ENCODE data around the gene DNAH12.
"Not testable (repeated sequence)": the region's sequence is repeated elsewhere in the genome, so short reads cannot be mapped to it uniquely, and the experiment has no call there.

The DNAH12 gene

DNA sequence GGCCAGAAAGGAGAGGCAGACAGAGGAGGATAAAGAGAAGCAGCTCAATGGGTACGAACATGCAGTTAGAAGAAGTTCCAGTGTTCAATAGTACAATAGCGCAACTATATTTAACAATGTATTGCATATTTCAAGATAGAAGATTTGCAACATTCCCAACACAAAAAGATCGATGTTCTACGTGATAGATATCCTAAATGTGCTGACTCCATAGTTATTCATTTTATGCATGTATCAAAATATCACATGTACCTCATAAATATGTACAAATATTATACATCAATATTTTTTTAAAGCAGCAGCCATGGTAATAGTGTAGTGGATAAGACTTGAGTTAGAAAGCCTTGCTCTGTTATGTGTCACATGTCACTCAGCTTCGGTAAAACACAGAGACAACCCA is 141.5 kb downstream of the DNAH12 start:
- DNase-seq (ENCODE audit: low read depth in 2 of 2): no peak

GRCh38 chr3:57397175-57398026 is 146.7 kb downstream of the DNAH12 start:
- DNase-seq (ENCODE audit: low read depth in 2 of 2): peak in 1 of 2 donors; percentile 38

- DNase-seq (ENCODE audit: low read depth in 2 of 2): no peak
Measured at GRCh38 chr3:57393977-57394376, 150.2 kb downstream of the DNAH12 start.

- DNase-seq (ENCODE audit: low read depth in 2 of 2): no peak
Measured at GRCh38 chr3:57391767-57392166, 152.4 kb downstream of the DNAH12 start.

- no peak for DNase-seq (ENCODE audit: low read depth in 2 of 2)
Measured at GRCh38 chr3:57389271-57389670, 154.9 kb downstream of the DNAH12 start.

DNA sequence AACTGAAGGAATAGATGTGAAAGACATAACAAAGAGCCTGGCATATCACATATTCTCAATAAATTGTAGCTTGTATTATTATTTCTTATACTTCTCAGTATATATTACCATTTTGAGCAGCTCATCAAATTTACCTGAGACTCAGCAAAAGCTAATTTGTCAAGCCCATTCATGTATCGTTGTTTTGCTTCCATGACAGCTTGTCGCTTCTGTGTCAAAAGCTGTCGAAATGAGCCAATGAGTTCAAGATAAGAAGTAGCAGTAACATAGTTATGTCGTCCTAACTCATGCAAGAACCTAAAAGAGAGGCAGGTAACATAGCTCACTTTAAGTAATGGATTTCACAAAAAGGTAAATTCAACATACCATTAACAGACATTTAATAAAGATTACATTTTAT is 157.8 kb downstream of the DNAH12 start:
- no peak for DNase-seq (ENCODE audit: low read depth in 2 of 2)

- DNase-seq (ENCODE audit: low read depth in 2 of 2): no peak
Measured at GRCh38 chr3:57385498-57385897, 158.6 kb downstream of the DNAH12 start.

DNA sequence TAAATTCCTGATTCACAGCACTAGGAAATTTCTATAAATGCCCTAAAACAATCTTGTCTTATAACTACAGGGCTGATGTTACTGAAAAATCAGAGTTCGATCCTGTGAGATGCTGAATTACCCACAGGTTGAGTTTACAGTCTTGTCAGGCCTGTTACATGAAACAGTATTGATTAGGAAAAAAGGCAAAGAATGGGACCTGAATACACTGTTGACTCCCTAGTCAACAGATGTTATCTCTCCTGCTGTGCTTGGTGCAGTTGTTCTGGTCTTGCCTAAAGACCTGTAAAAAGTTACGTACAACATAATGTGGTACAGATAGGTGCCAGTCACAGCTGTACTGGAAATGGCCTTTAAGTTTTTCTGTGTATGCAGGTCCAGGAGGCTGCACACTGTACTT is 160.3 kb downstream of the DNAH12 start:
- no peak for DNase-seq (ENCODE audit: low read depth in 2 of 2)

GRCh38 chr3:57383406-57383805 is 160.7 kb downstream of the DNAH12 start:
- no peak for DNase-seq (ENCODE audit: low read depth in 2 of 2)

DNA sequence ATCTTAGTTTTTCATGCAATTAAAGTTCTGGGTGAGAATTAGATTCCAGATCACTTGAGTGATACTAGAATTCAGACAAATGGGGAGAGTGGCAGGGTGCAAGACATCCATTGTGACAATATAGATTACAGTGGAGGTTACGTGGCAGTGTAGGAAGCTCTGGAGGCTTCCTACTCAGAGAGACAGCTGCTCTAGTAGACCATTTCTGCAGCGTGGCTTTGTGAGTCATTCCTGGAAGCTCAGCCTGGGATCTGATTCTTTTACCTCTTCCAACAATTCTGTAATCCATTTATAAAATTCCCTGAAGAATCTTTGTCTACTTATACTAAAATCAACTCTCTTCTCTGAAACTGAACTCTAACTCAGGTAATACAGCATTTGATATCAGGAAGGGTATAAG is 161.2 kb downstream of the DNAH12 start:
- DNase-seq (ENCODE audit: low read depth in 2 of 2): no peak

GRCh38 chr3:57370341-57370740 is 173.8 kb downstream of the DNAH12 start:
- no peak for DNase-seq (ENCODE audit: low read depth in 2 of 2)

DNA sequence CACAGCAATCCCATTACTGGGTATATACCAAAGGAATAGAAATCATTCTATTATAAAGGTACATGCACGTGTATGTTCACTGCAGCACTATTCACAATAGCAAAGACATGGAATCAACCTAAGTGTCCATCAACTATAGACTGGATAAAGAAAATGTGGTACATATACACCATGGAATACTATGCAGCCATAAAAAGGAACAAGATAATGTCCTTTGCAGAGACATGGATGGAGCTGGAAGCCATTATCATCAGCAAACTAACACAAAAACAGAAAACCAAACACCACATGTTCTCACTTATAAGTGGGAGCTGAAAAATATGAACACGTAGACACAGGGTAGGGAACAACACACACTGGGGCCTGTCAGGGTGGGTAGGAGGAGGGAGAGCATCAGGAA is 179.1 kb downstream of the DNAH12 start:
- DNase-seq (ENCODE audit: low read depth in 2 of 2): not testable (repeated sequence)

GRCh38 chr3:57356275-57356674 is 187.9 kb downstream of the DNAH12 start:
- not testable (repeated sequence) for DNase-seq (ENCODE audit: low read depth in 2 of 2)

- no peak for DNase-seq (ENCODE audit: low read depth in 2 of 2)
Measured at GRCh38 chr3:57354768-57355167, 189.4 kb downstream of the DNAH12 start.

DNA sequence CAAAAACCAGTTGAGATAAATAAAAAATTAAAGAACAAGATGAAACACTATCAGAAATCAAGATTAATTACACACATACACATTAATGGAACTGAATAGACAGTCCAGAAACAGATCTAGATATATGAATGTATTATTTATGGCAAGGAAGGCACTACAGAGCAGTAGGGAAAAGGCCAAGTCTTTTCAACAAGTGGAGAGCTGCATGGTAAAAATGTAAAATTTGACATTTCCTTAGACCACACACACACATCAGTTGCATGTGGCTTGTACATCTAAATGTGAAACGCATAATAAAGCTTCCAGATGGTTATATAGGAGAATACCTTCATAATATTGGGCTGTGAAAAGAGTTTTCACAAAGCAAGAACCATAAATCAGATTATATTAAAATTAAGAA is 193.9 kb downstream of the DNAH12 start:
- no peak for DNase-seq (ENCODE audit: low read depth in 2 of 2)

- not testable (repeated sequence) for DNase-seq (ENCODE audit: low read depth in 2 of 2)
Measured at GRCh38 chr3:57339071-57339642, 205.0 kb downstream of the DNAH12 start.

- not testable (repeated sequence) for DNase-seq (ENCODE audit: low read depth in 2 of 2)
Measured at GRCh38 chr3:57338272-57339070, 205.7 kb downstream of the DNAH12 start.

DNA sequence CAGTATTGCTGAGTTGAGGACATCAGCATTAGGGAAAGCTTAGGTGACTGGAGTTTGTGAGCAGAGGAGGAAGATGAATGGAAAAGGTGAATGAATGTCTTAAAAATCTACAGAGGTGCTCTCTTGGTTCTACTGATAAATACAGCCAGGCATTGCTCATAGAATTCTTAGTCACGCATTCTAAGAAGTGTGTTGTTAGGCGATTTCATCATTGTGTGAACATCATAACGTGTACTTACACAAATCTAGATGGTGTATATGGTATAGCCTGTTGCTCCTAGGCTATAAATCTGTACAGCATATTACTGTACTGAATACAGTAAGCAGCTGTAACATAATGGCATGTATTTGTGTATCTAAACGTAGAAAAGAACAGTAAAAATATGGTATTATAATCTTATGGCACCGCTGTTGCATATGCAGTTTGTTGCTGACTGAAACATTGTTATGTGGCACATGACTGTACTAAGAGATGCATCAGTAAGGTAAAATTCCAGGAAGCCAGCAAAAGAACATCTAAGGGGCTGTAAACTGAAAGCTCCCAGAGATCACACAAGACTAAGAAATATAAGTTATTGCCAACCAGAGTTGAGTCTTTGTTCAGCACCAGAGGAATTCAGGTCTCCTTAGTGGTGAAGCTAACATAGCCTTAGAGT is 208.7 kb downstream of the DNAH12 start:
- no peak for DNase-seq (ENCODE audit: low read depth in 2 of 2)

DNA sequence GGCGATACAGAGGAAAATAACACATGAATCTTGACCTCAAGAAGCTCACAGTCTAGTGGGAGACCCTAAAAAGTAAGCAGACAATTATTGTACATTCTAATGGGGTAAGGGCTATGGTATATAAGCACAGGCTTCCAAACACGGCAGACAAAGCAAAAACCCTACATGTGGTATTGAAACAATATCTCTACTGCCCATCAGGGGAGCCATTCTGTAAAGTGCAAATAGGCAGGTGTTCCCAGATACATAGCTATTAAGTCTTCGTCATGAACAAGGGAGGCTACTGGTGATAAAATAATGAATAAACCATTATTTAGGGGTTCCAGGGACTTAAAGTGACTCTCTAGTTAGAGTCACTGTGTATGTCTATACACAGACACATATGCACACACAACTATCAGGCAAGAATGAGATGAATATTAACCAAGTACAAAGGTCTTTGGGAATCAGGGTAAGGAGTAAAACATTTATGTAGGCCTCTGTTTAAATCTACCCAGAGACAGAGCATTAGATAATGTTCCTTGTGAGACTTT is 213.0 kb downstream of the DNAH12 start:
- DNase-seq (ENCODE audit: low read depth in 2 of 2): no peak

- DNase-seq (ENCODE audit: low read depth in 2 of 2): not testable (repeated sequence)
Measured at GRCh38 chr3:57326498-57326897, 217.6 kb downstream of the DNAH12 start.

DNA sequence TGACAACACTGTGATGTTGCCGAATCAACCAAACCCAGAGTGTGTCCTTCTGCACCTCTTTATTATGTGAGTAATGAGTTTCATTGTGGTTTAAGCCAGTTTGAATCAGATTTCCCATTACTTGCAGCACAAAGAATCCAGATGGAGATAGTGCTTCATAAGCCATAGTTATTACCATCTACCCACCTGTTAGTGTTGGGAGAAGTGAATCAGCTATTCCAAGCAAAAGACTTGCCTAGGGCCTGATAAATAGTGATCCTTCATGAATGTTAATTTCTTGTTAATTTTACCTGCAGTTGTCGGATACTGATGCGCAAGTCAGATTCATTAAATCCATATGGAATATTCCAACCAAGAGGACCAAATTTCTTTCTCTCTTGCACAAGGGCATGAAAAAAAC is 229.9 kb downstream of the DNAH12 start:
- DNase-seq (ENCODE audit: low read depth in 2 of 2): no peak

Measured in stimulated activated CD4-positive, alpha-beta T cell treated with anti-CD3 and anti-CD28 coated beads, Interleukin-1b, Interleukin-23, amount 100 ng/mL, for 1 hour (primary cell).